Trophoblast cell (in vitro differentiated cells and primary cell): Measurements from ENCODE around the gene MYO1E.
"Not testable (repeated sequence)": the region's sequence is repeated elsewhere in the genome, so short reads cannot be mapped to it uniquely, and the experiment has no call there.

ENCODE experiments used
- DNase-seq, 2 donors: peaks; one replicate each; pipeline ENCODE4 v3.0.0-alpha.2; 2016
- H2AFZ ChIP-seq: 2 replicates; pipeline ENCODE4 v1.6.1; 2013; ENCODE audit warnings: low read length, moderate library complexity, mild to moderate bottlenecking; ENCODE audit not compliant: insufficient read depth, poor library complexity
- H2AK5ac ChIP-seq: 2 replicates; pipeline ENCODE4 v1.6.1; 2013; ENCODE audit warnings: mild to moderate bottlenecking, low read length
- H2BK120ac ChIP-seq: 2 replicates; pipeline ENCODE4 v1.6.1; 2013; ENCODE audit warnings: low read length, mild to moderate bottlenecking, moderate library complexity; ENCODE audit not compliant: insufficient read depth, poor library complexity
- H2BK12ac ChIP-seq: 2 replicates; pipeline ENCODE4 v1.6.1; 2013; ENCODE audit warnings: mild to moderate bottlenecking, low read length, moderate library complexity
- H2BK5ac ChIP-seq: 2 replicates; pipeline ENCODE4 v1.6.1; 2013; ENCODE audit warnings: low read length, low read depth, moderate library complexity, mild to moderate bottlenecking; ENCODE audit not compliant: poor library complexity
- H3K14ac ChIP-seq: 2 replicates; pipeline ENCODE4 v1.6.1; 2013; ENCODE audit warnings: mild to moderate bottlenecking, low read length
- H3K18ac ChIP-seq: 2 replicates; pipeline ENCODE4 v1.6.1; 2013; ENCODE audit warnings: mild to moderate bottlenecking, low read length
- H3K23ac ChIP-seq: 2 replicates; pipeline ENCODE4 v1.6.1; 2013; ENCODE audit warnings: low read length
- H3K27ac ChIP-seq: 2 replicates; pipeline ENCODE4 v1.5.1; 2013; ENCODE audit warnings: low read depth, mild to moderate bottlenecking, inconsistent platforms, low read length, moderate library complexity
- H3K27me3 ChIP-seq: 2 replicates; pipeline ENCODE4 v1.6.1; 2013; ENCODE audit warnings: inconsistent platforms, mild to moderate bottlenecking, low read length, moderate library complexity; ENCODE audit not compliant: insufficient read depth
- H3K36me3 ChIP-seq, 2 experiments: 1 replicate in 1 of 2; 2 replicates in 1 of 2; pipeline ENCODE4 v1.6.1; 2013; ENCODE audit warnings: low read length in 2 of 2, mild to moderate bottlenecking in 2 of 2, moderate library complexity in 1 of 2; ENCODE audit not compliant: insufficient read depth in 2 of 2, control insufficient read depth in 1 of 2
- H3K4ac ChIP-seq: 2 replicates; pipeline ENCODE4 v1.6.1; 2013; ENCODE audit warnings: low read depth, mild to moderate bottlenecking, low read length, moderate library complexity
- H3K4me1 ChIP-seq, 2 experiments: 1 replicate in 1 of 2; 2 replicates in 1 of 2; pipeline ENCODE4 v1.6.1; 2013; ENCODE audit warnings: low read length in 2 of 2, mild to moderate bottlenecking in 2 of 2, moderate library complexity in 1 of 2; ENCODE audit not compliant: insufficient read depth in 2 of 2, control insufficient read depth in 1 of 2
- H3K4me2 ChIP-seq: 2 replicates; pipeline ENCODE4 v1.6.1; 2013; ENCODE audit warnings: inconsistent platforms, mild to moderate bottlenecking, low read length, moderate library complexity
- H3K4me3 ChIP-seq: 2 replicates; pipeline ENCODE4 v1.5.1; 2013; ENCODE audit warnings: mild to moderate bottlenecking, low read depth, low read length, inconsistent platforms
- H3K79me1 ChIP-seq: one replicate; pipeline ENCODE4 v1.6.1; 2013; ENCODE audit warnings: low read length
- H3K79me2 ChIP-seq: 2 replicates; pipeline ENCODE4 v1.6.1; 2013; ENCODE audit warnings: low read length, mild to moderate bottlenecking; ENCODE audit not compliant: control insufficient read depth, insufficient read depth, poor library complexity
- H3K9ac ChIP-seq: 2 replicates; pipeline ENCODE4 v1.6.1; 2013; ENCODE audit warnings: mild to moderate bottlenecking, low read length
- H3K9me3 ChIP-seq: 2 replicates; pipeline ENCODE4 v1.6.1; 2013; ENCODE audit warnings: low read depth, mild to moderate bottlenecking, control low read depth, inconsistent platforms, low read length; ENCODE audit not compliant: insufficient read depth
- H4K12ac ChIP-seq: 2 replicates; pipeline ENCODE4 v1.6.1; 2013; ENCODE audit warnings: low read depth, mild to moderate bottlenecking, low read length, moderate library complexity
- H4K8ac ChIP-seq: 2 replicates; pipeline ENCODE4 v1.6.1; 2013; ENCODE audit warnings: low read depth, mild to moderate bottlenecking, low read length, moderate library complexity
- H4K91ac ChIP-seq: one replicate; pipeline ENCODE4 v1.6.1; 2013; ENCODE audit warnings: low read depth, mild to moderate bottlenecking, low read length, moderate library complexity
- WGBS: extraction: QIAGEN DNeasy Blood & Tissue Kit; methylation state at CpG from one replicate; pipeline ENCODE4 v1.1.7; 2013; ENCODE audit warnings: missing lambda C conversion rate; ENCODE audit not compliant: insufficient read length, insufficient coverage; ENCODE audit errors: extremely low coverage; 5-methylcytosine and 5-hydroxymethylcytosine counted together

Gene MYO1E

GRCh38 chr15:59148153-59148833, 224.4 kb downstream of the MYO1E start:
- no peaks in the 10 kb centered on the region for H3K9me3 ChIP-seq
- H3K27me3 ChIP-seq, result no peaks in the 10 kb centered on the region
- H3K79me2 ChIP-seq, result no peaks in the 10 kb centered on the region
- no peak overlapping the region for H2AK5ac ChIP-seq
- H3K9ac ChIP-seq, result no peak overlapping the region
- no peak overlapping the region for H3K4me2 ChIP-seq
- no peak overlapping the region for H3K4ac ChIP-seq
- H3K14ac ChIP-seq, result no peak overlapping the region
- no peak overlapping the region for H4K12ac ChIP-seq
- peak in 1 of 2 donors; percentile 18 for DNase-seq
- H3K36me3 ChIP-seq, result peaks cover 26 to 34% of the 10 kb centered on the region in 2 experiments
- no peak overlapping the region for H3K18ac ChIP-seq
- no peaks in the 10 kb centered on the region for H3K4me1 ChIP-seq
- no peak overlapping the region for H3K4me3 ChIP-seq
- no peak overlapping the region for H4K91ac ChIP-seq
- no CpG with 5 or more reads among the region's 2 CpGs for WGBS
- H2BK120ac ChIP-seq, result no peak overlapping the region
- H3K27ac ChIP-seq, result no peak overlapping the region
- no peaks in the 10 kb centered on the region for H3K79me1 ChIP-seq
- H2BK12ac ChIP-seq, result no peak overlapping the region
- no peak overlapping the region for H2AFZ ChIP-seq
- no peak overlapping the region for H2BK5ac ChIP-seq
- no peak overlapping the region for H4K8ac ChIP-seq
- no peak overlapping the region for H3K23ac ChIP-seq

- Histone ChIP-seq H2AFZ (no peak overlapping the region), H3K4me3 (no peak overlapping the region), H2AK5ac (no peak overlapping the region), H3K79me2 (no peaks in the 10 kb centered on the region), H3K27ac (no peak overlapping the region), H3K9me3 (no peaks in the 10 kb centered on the region), H3K18ac (no peak overlapping the region), H3K27me3 (no peaks in the 10 kb centered on the region), H3K79me1 (no peaks in the 10 kb centered on the region), H4K12ac (no peak overlapping the region), H3K4me2 (no peak overlapping the region), H2BK5ac (no peak overlapping the region), H2BK120ac (no peak overlapping the region), H4K8ac (no peak overlapping the region), H3K23ac (no peak overlapping the region), H3K36me3 (peaks cover 28 to 33% of the 10 kb centered on the region in 2 experiments), H3K4me1 (no peaks in the 10 kb centered on the region), H3K4ac (no peak overlapping the region), H3K14ac (no peak overlapping the region), H2BK12ac (no peak overlapping the region), H3K9ac (no peak overlapping the region), H4K91ac (no peak overlapping the region)
- no peak for DNase-seq
- WGBS, result no CpG with 5 or more reads among the region's 5 CpGs
Measured at GRCh38 chr15:59147666-59148065, 225.0 kb downstream of the MYO1E start.

- peaks cover 31 to 32% of the 10 kb centered on the region in 2 experiments for H3K36me3 ChIP-seq
- H3K4me1 ChIP-seq, H3K27me3 ChIP-seq, H3K4me2 ChIP-seq, H3K9me3 ChIP-seq, H4K12ac ChIP-seq, H3K27ac ChIP-seq, H2BK12ac ChIP-seq, H2BK5ac ChIP-seq, H3K9ac ChIP-seq, H4K91ac ChIP-seq, H2AK5ac ChIP-seq, H3K79me1 ChIP-seq, H2BK120ac ChIP-seq, DNase-seq, H3K14ac ChIP-seq, H2AFZ ChIP-seq, H3K18ac ChIP-seq, H3K4me3 ChIP-seq, H3K23ac ChIP-seq, H3K79me2 ChIP-seq, H4K8ac ChIP-seq, H3K4ac ChIP-seq: not testable (repeated sequence)
- WGBS, result no CpG with 5 or more reads among the region's 10 CpGs
Measured at GRCh38 chr15:59144594-59144993, 228.1 kb downstream of the MYO1E start.

GRCh38 chr15:59143281-59143680, 229.4 kb downstream of the MYO1E start:
- H4K12ac ChIP-seq, result no peak overlapping the region
- no CpG with 5 or more reads among the region's 5 CpGs for WGBS

More at GRCh38 chr15:59143281-59143680, 229.4 kb downstream of the MYO1E start:
- no peak overlapping the region for H4K8ac ChIP-seq
- peaks cover 32 to 39% of the 10 kb centered on the region in 2 experiments for H3K36me3 ChIP-seq
- DNase-seq, result no peak
- no peak overlapping the region for H3K27ac ChIP-seq
- H3K27me3 ChIP-seq, result no peaks in the 10 kb centered on the region
- H2AK5ac ChIP-seq, result no peak overlapping the region
- no peak overlapping the region for H4K91ac ChIP-seq
- no peak overlapping the region for H3K4me3 ChIP-seq
- no peak overlapping the region for H3K9ac ChIP-seq
- no peak overlapping the region for H2BK5ac ChIP-seq
- no peak overlapping the region for H3K23ac ChIP-seq
- peaks cover 2% of the 10 kb centered on the region for H3K9me3 ChIP-seq
- no peaks in the 10 kb centered on the region for H3K79me1 ChIP-seq
- H3K79me2 ChIP-seq, result no peaks in the 10 kb centered on the region
- H3K4me1 ChIP-seq, result no peaks in the 10 kb centered on the region
- H3K18ac ChIP-seq, result no peak overlapping the region
- H3K4me2 ChIP-seq, result no peak overlapping the region
- no peak overlapping the region for H2BK12ac ChIP-seq
- no peak overlapping the region for H2BK120ac ChIP-seq
- no peak overlapping the region for H3K14ac ChIP-seq
- H2AFZ ChIP-seq, result no peak overlapping the region
- no peak overlapping the region for H3K4ac ChIP-seq
